Kidney (tissue), 14 donors: Measurements from ENCODE around the gene CHN2. TPM values are rescaled to one million over a fixed set of nuclear protein-coding genes. Genes with fewer than 3 reads are reported as not detected.
A peak's percentile ranks its signal among the peaks of the same experiment; 100 is the strongest.

Experiments used
- DNase-seq, 5 donors: peaks; one replicate each; pipeline ENCODE4 v3.0.0-alpha.2; 2013 to 2020
- FAIRE-seq: peaks from 2 replicates; lab custom pipeline; 2012; peaks lifted over from hg19 to GRCh38; lab: Jason Lieb, UNC
- H3K27ac ChIP-seq, 2 donors: one replicate each; pipeline ENCODE4 v1.7.0; 2013; ENCODE audit warnings: low read depth in 2 of 2, low read length in 2 of 2, inconsistent platforms in 1 of 2
- H3K27me3 ChIP-seq: one replicate; pipeline ENCODE4 v1.7.1; 2013; ENCODE audit warnings: low read length, inconsistent platforms; ENCODE audit not compliant: control insufficient read depth, insufficient read depth
- H3K36me3 ChIP-seq, 3 donors: one replicate each; pipeline versions ENCODE4 v1.7.0 to v1.7.1; 2013; ENCODE audit warnings: low read length in 3 of 3, control low read depth in 1 of 3, inconsistent platforms in 1 of 3; ENCODE audit not compliant: insufficient read depth in 3 of 3, control insufficient read depth in 2 of 3
- H3K4me1 ChIP-seq, 3 donors: one replicate each; pipeline versions ENCODE4 v1.7.0 to v1.7.1; 2013; ENCODE audit warnings: low read length in 3 of 3, inconsistent platforms in 1 of 3, low read depth in 1 of 3; ENCODE audit not compliant: control insufficient read depth in 2 of 3, insufficient read depth in 2 of 3
- H3K4me3 ChIP-seq, 3 donors: one replicate each; pipeline versions ENCODE4 v1.7.0 to v1.8.1; 2013; ENCODE audit warnings: low read length in 3 of 3, control low read depth in 1 of 3, inconsistent platforms in 1 of 3
- H3K9ac ChIP-seq, 3 donors: one replicate each; pipeline versions ENCODE4 v1.7.0 to v1.7.1; 2013; ENCODE audit warnings: low read length in 3 of 3, control low read depth in 1 of 3, inconsistent platforms in 1 of 3
- H3K9me3 ChIP-seq, 3 donors: one replicate each; pipeline versions ENCODE4 v1.7.0 to v1.7.1; 2013; ENCODE audit warnings: low read length in 3 of 3, control low read depth in 1 of 3, inconsistent platforms in 1 of 3; ENCODE audit not compliant: control insufficient read depth in 2 of 3, insufficient read depth in 1 of 3
- intact Hi-C: fragments of 100-400 bp; cut with DNase I; formaldehyde crosslinking; loops from one replicate; pipeline ENCODE4 v1.11.1; 2022
- polyA plus RNA-seq: library from polyadenylated mRNA; stranded (reverse); fragments of 350-450 nt; fragmentation: Illumina TruSeq; extraction: RNeasy Lipid Tissue Mini Kit (QIAGEN cat#74804); gene quantifications from one replicate; pipeline ENCODE4 v1.2.3, GENCODE V29; 2014; ENCODE audit warnings: low read depth, low replicate concordance; ENCODE audit not compliant: insufficient read depth
- total RNA-seq: library from RNA; stranded (reverse); fragmentation: NEBNext Ultra II Directional; extraction: Animal tissue kit (Norgen Biotek cat#: 25700); gene quantifications from one replicate; pipeline ENCODE4 v1.2.1, GENCODE V29; 2021
- TF ChIP-seq, protein P1 (sequence below): IDR thresholded peaks from 3 replicates; pipeline ENCODE4 v1.5.1; 2012; ENCODE audit warnings: mild to moderate bottlenecking, moderate library complexity, borderline replicate concordance; ENCODE audit not compliant: insufficient read depth; ENCODE audit errors: extremely low read depth
- donor health status: control.
- donor health status: control.
- donor health status: control.
- donor health status: control.
- donor health status: control.
- donor health status: DM: yes; HTN: yes; CAD: no.
- donor health status: Normal renal cell carcinoma (clear cell type).

The CHN2 gene
- total and polyA plus RNA-seq, 2 donors from 2014 or later: 7.4 to 22.5 TPM

DNA sequence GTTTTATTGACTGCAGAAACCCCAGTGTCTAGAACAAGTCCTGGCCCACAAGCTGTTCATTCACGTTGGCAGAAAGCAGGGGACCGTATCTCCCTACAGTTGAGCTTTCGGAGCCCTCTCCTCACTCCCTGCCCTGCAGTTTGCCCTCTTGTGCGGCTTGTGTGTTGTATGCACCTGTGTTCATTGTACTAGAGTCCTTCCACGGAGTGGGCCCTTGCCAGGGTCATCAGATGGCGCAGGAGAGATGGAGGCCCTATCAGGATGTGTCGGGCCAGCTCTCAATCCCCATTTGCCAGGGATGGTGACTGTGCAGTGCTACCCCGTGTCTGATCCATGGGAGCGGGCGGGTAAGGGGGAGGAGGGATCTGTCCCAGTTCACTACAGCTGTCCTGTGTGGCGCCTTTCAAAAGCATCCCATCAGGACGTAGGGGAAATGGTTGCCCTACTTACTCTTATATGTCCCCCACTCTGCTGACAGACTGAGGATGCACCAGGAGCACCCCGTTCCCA lies 291.7 kb downstream of the CHN2 start:
- DNase-seq (no peak), FAIRE-seq (no peak)

DNA sequence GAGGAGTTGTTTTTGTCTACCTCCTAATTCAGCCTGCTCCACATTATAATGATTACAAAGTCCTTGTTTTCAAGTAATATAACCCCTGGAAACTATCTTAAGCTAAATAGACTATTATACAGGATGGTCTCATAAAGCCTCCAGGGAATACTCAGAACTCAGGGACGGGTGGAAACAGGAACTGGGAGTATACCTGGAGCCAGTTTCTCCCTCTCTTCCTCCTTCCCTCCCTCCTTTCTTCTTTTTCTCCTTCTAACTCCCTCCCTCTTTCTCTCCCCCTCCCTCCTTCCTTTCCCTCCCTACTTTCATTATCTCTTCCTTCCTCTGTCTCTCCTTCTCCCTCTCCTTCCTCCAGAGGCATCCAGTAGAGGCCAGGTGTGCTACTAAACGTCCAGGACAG lies 292.8 kb downstream of the CHN2 start:
- FAIRE-seq: no peak
- no peak overlapping the region for H3K9ac ChIP-seq
- no peak for DNase-seq

More for the DNA sequence above, 291.7 kb downstream of the CHN2 start:
- H3K4me3 ChIP-seq: no peak overlapping the region
- intact Hi-C loops: no loop called here
- no peaks in the 10 kb centered on the region for H3K9me3 ChIP-seq
- H3K27me3 ChIP-seq: no peaks in the 10 kb centered on the region
- no peaks in the 10 kb centered on the region for H3K36me3 ChIP-seq
- peaks cover 0 to 7% (median 0%) of the 10 kb centered on the region in 3 donors for H3K4me1 ChIP-seq
- H3K9ac ChIP-seq: no peak overlapping the region
- H3K27ac ChIP-seq: no peak overlapping the region
- TF ChIP-seq, protein P1, sequence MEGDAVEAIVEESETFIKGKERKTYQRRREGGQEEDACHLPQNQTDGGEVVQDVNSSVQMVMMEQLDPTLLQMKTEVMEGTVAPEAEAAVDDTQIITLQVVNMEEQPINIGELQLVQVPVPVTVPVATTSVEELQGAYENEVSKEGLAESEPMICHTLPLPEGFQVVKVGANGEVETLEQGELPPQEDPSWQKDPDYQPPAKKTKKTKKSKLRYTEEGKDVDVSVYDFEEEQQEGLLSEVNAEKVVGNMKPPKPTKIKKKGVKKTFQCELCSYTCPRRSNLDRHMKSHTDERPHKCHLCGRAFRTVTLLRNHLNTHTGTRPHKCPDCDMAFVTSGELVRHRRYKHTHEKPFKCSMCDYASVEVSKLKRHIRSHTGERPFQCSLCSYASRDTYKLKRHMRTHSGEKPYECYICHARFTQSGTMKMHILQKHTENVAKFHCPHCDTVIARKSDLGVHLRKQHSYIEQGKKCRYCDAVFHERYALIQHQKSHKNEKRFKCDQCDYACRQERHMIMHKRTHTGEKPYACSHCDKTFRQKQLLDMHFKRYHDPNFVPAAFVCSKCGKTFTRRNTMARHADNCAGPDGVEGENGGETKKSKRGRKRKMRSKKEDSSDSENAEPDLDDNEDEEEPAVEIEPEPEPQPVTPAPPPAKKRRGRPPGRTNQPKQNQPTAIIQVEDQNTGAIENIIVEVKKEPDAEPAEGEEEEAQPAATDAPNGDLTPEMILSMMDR: no peak

DNA sequence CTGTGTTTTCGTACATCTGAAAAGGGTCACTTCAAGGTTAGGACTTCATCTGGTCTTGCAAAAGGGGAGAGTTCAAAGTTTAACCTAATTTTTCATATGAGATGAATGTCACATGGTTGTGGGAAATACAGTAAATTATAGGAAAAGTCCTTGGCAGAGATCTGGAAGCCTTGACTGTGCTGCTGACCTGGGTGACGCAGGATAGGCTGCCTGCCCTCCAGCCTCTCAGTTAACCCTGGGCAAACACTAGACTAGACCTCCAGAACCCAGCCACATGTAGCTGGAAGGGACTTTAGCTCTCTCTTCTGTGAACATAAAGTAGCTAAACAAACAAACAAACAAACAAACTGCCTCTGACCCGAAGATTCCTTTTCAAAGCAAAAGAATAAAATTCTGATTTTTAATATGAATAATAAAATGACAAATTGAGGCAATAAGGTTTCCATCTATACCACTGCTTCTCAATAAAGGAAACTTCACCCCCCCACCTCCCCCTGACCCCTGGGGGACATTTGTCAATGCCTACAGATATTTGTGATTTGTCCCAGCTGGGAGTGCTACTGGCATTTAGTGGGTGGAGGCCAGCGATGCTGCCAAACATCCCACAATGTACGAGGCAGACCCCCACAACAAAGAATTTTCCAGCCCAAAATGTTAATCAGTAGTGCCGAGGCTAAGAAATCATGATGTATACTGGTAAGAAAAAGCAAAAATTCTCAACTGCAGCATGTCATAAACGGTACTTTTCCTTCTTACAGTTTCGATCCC lies 293.8 kb downstream of the CHN2 start:
- Histone ChIP-seq H3K27me3 (no peaks in the 10 kb centered on the region), H3K4me1 (peaks cover 0 to 7% (median 0%) of the 10 kb centered on the region in 3 donors), H3K9me3 (no peaks in the 10 kb centered on the region), H3K27ac (peak overlapping the region; percentile 33 to 57), H3K4me3 (peak overlapping the region in 1 of 3 donors; percentile 23), H3K36me3 (no peaks in the 10 kb centered on the region), H3K9ac (no peak overlapping the region)
- FAIRE-seq (no peak), DNase-seq (no peak)
- intact Hi-C loops: no loop called here
- TF ChIP-seq, protein P1: no peak

More for the DNA sequence above, 292.8 kb downstream of the CHN2 start:
- Histone ChIP-seq H3K9me3 (no peaks in the 10 kb centered on the region), H3K36me3 (no peaks in the 10 kb centered on the region), H3K27me3 (no peaks in the 10 kb centered on the region), H3K4me1 (peaks cover 0 to 7% (median 0%) of the 10 kb centered on the region in 3 donors), H3K27ac (no peak overlapping the region), H3K4me3 (no peak overlapping the region)
- intact Hi-C loops: no loop called here
- TF ChIP-seq, protein P1: no peak
